Adrenal gland (tissue), 12 donors: ENCODE measurements around the gene ZNF205. TPM values are rescaled to one million over a fixed set of nuclear protein-coding genes. Genes with fewer than 3 reads are reported as not detected.
"Not testable (repeated sequence)": the region's sequence is repeated elsewhere in the genome, so short reads cannot be mapped to it uniquely, and the experiment has no call there.

Experiments
- DNase-seq, 7 donors: peaks; one replicate each; pipeline ENCODE4 v3.0.0-alpha.2; 2019 to 2020
- H3K27ac ChIP-seq, 5 donors: fragments of 200-600 bp; sonication (generic) in 4 of 5; 1 replicate in 3 of 5; 2 replicates in 2 of 5; pipeline versions ENCODE4 v1.5.1 to v1.8.0; 2016 to 2020; ENCODE audit warnings: mild to moderate bottlenecking in 1 of 5
- H3K27me3 ChIP-seq: fragments of 200-600 bp; 2 replicates; pipeline ENCODE4 v1.8.0; 2021
- H3K36me3 ChIP-seq, 2 donors: fragments of 200-600 bp; replicated peaks in 1 of 2; 1 replicate in 1 of 2; 2 replicates in 1 of 2; pipeline versions ENCODE4 v1.5.1 to v1.8.0; 2018 to 2022
- H3K4me1 ChIP-seq, 2 donors: fragments of 200-600 bp; replicated peaks in 1 of 2; 1 replicate in 1 of 2; 2 replicates in 1 of 2; pipeline versions ENCODE4 v1.5.1 to v1.8.0; 2018 to 2021
- H3K4me3 ChIP-seq, 4 donors: fragments of 200-600 bp; sonication (generic) in 3 of 4; one replicate each; pipeline ENCODE4 v1.5.1; 2016 to 2018
- H3K9me3 ChIP-seq, 3 donors: fragments of 200-600 bp; sonication (generic) in 1 of 3; replicated peaks in 1 of 3; 1 replicate in 2 of 3; 2 replicates in 1 of 3; pipeline versions ENCODE4 v1.5.1 to v1.8.0; 2016 to 2021
- CTCF ChIP-seq, 6 experiments: fragments of 450-650 bp in 4 of 6; fragments of 200-600 bp in 2 of 6; sonication (generic) in 1 of 6; IDR thresholded peaks; 1 replicate in 5 of 6; 2 replicates in 1 of 6; pipeline versions ENCODE4 v1.5.1 to v1.8.0; 2016 to 2021; ENCODE audit warnings: antibody characterized with exemption in 6 of 6, mild to moderate bottlenecking in 2 of 6, moderate library complexity in 1 of 6
- POLR2A ChIP-seq, 2 donors: fragments of 450-650 bp; IDR thresholded peaks; one replicate each; pipeline ENCODE4 v1.6.1; 2017; ENCODE audit warnings: antibody characterized with exemption in 2 of 2, mild to moderate bottlenecking in 2 of 2, moderate library complexity in 1 of 2
- WGBS, 4 donors: extraction: QIAGEN DNeasy Blood & Tissue Kit in 2 of 4; methylation state at CpG; one replicate each; pipeline versions ENCODE4 v1.1.5 to v1.1.7; 2013 to 2017; 5-methylcytosine and 5-hydroxymethylcytosine counted together
- intact Hi-C, 2 donors: fragments of 100-400 bp; cut with DNase I; formaldehyde crosslinking; loops; one replicate each; pipeline versions ENCODE4 v1.14.1 to v1.15.0; 2022 to 2023
- polyA plus RNA-seq, 3 donors: library from polyadenylated mRNA; stranded (reverse); fragments of 200-250 nt in 2 of 3; fragments of 350-450 nt in 1 of 3; fragmentation: Illumina TruSeq in 1 of 3; extraction: RNeasy Lipid Tissue Mini Kit (QIAGEN cat#74804) in 1 of 3; gene quantifications; one replicate each; pipeline ENCODE4 v1.2.3, GENCODE V29; 2013 to 2014
- total RNA-seq, 9 donors: library from RNA; depleted of rRNA in 4 of 9; stranded (reverse); fragments of >200 nt in 4 of 9; fragments of 120-200 nt in 1 of 9; fragmentation: NEBNext Ultra II Directional in 1 of 9; extraction: Animal tissue kit (Norgen Biotek cat#: 25700) in 1 of 9; gene quantifications; one replicate each; pipeline versions ENCODE4 v1.1.0 to v1.2.4, GENCODE V29; 2013 to 2023
- donor health status: healthy with polysubstance abuse.
- donor health status: Bipolar disorder and iron deficiency.
- donor health status: DM: yes; HTN: yes; CAD: no.
- donor health status: DM: no; HTN: no; CAD: no.
- donor health status: DM: no; HTN: no; CAD: no.
- donor health status: DM: yes; HTN: yes; CAD: no.

Gene ZNF205
- total and polyA plus RNA-seq, 12 donors = 3.8 to 86.1 (median 15.2) TPM

GRCh38 chr16:3071655-3072054 is 40.7 kb upstream of the ZNF205 start:
- Histone ChIP-seq H3K27ac (no peak overlapping the region), H3K4me1 (no peaks in the 10 kb centered on the region), H3K36me3 (no peaks in the 10 kb centered on the region), H3K9me3 (no peaks in the 10 kb centered on the region), H3K4me3 (no peak overlapping the region), H3K27me3 (no peaks in the 10 kb centered on the region)
- DNase-seq = no peak
- intact Hi-C loops = loop anchor here in 1 of 2 donors (10.0 kb wide), 1 partner anchor 267 kb away; no protein-coding TSS in a partner anchor
- WGBS, 4 donors = 82 to 92% (median 87%) methylated on average over 7 of the region's 7 CpGs
- no peak for TF ChIP-seq CTCF (IDR thresholded peaks at IDR 0.05)

- H3K27ac ChIP-seq, DNase-seq, H3K4me1 ChIP-seq, H3K4me3 ChIP-seq, H3K9me3 ChIP-seq, H3K36me3 ChIP-seq, H3K27me3 ChIP-seq: not testable (repeated sequence)
- 60 to 85% (median 71%) methylated on average over 3 to 4 of the region's 4 CpGs for WGBS, 4 donors
- intact Hi-C loops = loop anchor here in 1 of 2 donors (10.0 kb wide), 1 partner anchor 267 kb away; no protein-coding TSS in a partner anchor
Observed at GRCh38 chr16:3072148-3072547, 40.2 kb upstream of the ZNF205 start.

GRCh38 chr16:3072576-3073263 is 39.7 kb upstream of the ZNF205 start:
- not testable (repeated sequence) for H3K4me1 ChIP-seq, H3K36me3 ChIP-seq, H3K27me3 ChIP-seq, H3K4me3 ChIP-seq, H3K9me3 ChIP-seq, DNase-seq, H3K27ac ChIP-seq
- intact Hi-C loops = loop anchor here in 1 of 2 donors (10.0 kb wide), 1 partner anchor 268 kb away; no protein-coding TSS in a partner anchor
- WGBS, 4 donors = 68 to 86% (median 73%) methylated on average over 6 to 16 of the region's 18 CpGs

- H3K9me3 ChIP-seq = no peaks in the 10 kb centered on the region
- no peaks in the 10 kb centered on the region for H3K27me3 ChIP-seq
- H3K27ac ChIP-seq = no peak overlapping the region
- intact Hi-C loops = loop anchor here in 1 of 2 donors (10.0 kb wide), 1 partner anchor 269 kb away; no protein-coding TSS in a partner anchor
- no peak for DNase-seq
- no peaks in the 10 kb centered on the region for H3K4me1 ChIP-seq
- no peak for TF ChIP-seq CTCF (IDR thresholded peaks at IDR 0.05)
- no peak for TF ChIP-seq POLR2A (IDR thresholded peaks at IDR 0.05)
- WGBS, 4 donors = 72 to 84% (median 76%) methylated on average over 7 of the region's 7 CpGs
- H3K36me3 ChIP-seq = no peaks in the 10 kb centered on the region
- H3K4me3 ChIP-seq = no peak overlapping the region
Observed at GRCh38 chr16:3073448-3073847, 38.9 kb upstream of the ZNF205 start.

GRCh38 chr16:3074860-3075522 is 37.4 kb upstream of the ZNF205 start:
- no peak for TF ChIP-seq CTCF (IDR thresholded peaks at IDR 0.05)
- no peak for TF ChIP-seq POLR2A (IDR thresholded peaks at IDR 0.05)
- WGBS, 4 donors = 43 to 60% (median 54%) methylated on average over 8 to 9 of the region's 9 CpGs
- H3K4me3 ChIP-seq = no peak overlapping the region

More at GRCh38 chr16:3074860-3075522, 37.4 kb upstream of the ZNF205 start:
- DNase-seq = no peak
- H3K27ac ChIP-seq = peak overlapping the region in 1 of 5 donors; percentile 40
- H3K9me3 ChIP-seq = no peaks in the 10 kb centered on the region
- no peaks in the 10 kb centered on the region for H3K4me1 ChIP-seq
- intact Hi-C loops = loop anchor here in 1 of 2 donors (10.0 kb wide), 1 partner anchor 270 kb away; no protein-coding TSS in a partner anchor
- H3K27me3 ChIP-seq = no peaks in the 10 kb centered on the region
- no peaks in the 10 kb centered on the region for H3K36me3 ChIP-seq
